ENCODE results near the gene INCENP. TPM values are rescaled to one million over a fixed set of nuclear protein-coding genes. Genes with fewer than 3 reads are reported as not detected.
"Not testable (repeated sequence)": the region's sequence is repeated elsewhere in the genome, so short reads cannot be mapped to it uniquely, and the experiment has no call there.

Gene INCENP
- 3.4 and 5.8 TPM in 2 replicates for total RNA-seq

DNA sequence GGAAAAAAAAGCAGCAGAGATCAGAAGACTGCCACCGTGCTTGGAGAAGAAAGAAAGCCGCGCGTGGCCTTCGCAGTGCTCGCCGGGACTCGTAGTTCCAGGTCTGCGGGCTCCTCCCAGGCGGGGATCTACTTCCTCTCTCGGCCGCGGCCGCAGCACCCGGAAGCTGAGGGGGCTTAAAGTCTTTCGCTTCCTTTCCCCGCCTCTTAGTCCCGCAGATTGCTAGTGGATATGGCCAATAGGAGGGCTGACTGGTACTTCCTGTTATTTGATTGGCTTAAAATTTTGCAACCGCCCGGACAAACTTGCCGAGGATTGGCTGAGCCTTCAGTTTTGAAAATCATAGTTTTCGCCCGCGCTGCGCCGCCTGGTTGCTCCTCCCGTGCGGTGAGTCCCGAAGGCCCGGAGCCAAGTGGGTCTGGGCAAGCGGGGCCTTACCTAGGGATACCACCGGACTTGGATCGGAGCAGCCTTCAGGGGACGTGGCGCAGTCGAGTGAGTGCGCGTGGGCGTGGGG lies at the start of gene INCENP:
Gene INCENP, plus strand, starts transcription at position 343 of the 517 bp plus-strand sequence. CDS start 4,151 bp downstream, outside the sequence.
- no peaks in the 10 kb centered on the region for H3K36me3 ChIP-seq (ENCODE audit: control insufficient read depth, insufficient read depth, low read length)
- H3K27me3 ChIP-seq (ENCODE audit: control insufficient read depth, insufficient read depth, low read length): no peaks in the 10 kb centered on the region
- FAIRE-seq (no peak), DNase-seq (ENCODE audit: low read depth) (peak; percentile 95)
- TF ChIP-seq CTCF (IDR thresholded peaks at IDR 0.05; ENCODE audit: insufficient read depth, low read length, severe bottlenecking): no peak
- H3K4me3 ChIP-seq (ENCODE audit: low read depth, low read length): peak within 1 kb of the TSS; percentile 84

GRCh38 chr11:62075438-62075837 lies 48.4 kb upstream of the INCENP start:
- no peak overlapping the region for H3K4me3 ChIP-seq (ENCODE audit: low read depth, low read length)
- TF ChIP-seq CTCF (IDR thresholded peaks at IDR 0.05; ENCODE audit: insufficient read depth, low read length, severe bottlenecking): no peak
- H3K27me3 ChIP-seq (ENCODE audit: control insufficient read depth, insufficient read depth, low read length): no peaks in the 10 kb centered on the region
- FAIRE-seq (no peak), DNase-seq (ENCODE audit: low read depth) (no peak)
- no peaks in the 10 kb centered on the region for H3K36me3 ChIP-seq (ENCODE audit: control insufficient read depth, insufficient read depth, low read length)

DNA sequence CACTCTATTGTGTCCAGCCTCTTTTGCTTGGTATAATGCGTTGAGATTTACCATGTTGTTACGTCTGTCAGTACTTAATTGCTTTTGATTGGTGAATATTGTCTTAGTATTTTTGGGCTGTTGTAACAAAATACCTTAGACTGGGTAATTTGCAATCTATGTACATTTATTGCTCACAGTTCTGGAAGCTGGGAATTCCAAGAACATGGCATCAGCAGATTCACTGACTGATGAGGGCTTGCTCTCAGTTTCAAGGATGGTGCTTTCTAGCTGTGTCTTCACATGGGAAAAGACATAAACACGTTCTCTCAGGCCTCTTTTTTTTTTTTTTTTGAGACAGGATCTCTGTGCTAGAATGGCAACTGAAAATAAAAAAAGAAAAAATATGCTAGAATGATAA lies 46.7 kb upstream of the INCENP start:
- FAIRE-seq: no peak
- no peak for DNase-seq (ENCODE audit: low read depth)
- H3K4me3 ChIP-seq (ENCODE audit: low read depth, low read length): no peak overlapping the region

DNA sequence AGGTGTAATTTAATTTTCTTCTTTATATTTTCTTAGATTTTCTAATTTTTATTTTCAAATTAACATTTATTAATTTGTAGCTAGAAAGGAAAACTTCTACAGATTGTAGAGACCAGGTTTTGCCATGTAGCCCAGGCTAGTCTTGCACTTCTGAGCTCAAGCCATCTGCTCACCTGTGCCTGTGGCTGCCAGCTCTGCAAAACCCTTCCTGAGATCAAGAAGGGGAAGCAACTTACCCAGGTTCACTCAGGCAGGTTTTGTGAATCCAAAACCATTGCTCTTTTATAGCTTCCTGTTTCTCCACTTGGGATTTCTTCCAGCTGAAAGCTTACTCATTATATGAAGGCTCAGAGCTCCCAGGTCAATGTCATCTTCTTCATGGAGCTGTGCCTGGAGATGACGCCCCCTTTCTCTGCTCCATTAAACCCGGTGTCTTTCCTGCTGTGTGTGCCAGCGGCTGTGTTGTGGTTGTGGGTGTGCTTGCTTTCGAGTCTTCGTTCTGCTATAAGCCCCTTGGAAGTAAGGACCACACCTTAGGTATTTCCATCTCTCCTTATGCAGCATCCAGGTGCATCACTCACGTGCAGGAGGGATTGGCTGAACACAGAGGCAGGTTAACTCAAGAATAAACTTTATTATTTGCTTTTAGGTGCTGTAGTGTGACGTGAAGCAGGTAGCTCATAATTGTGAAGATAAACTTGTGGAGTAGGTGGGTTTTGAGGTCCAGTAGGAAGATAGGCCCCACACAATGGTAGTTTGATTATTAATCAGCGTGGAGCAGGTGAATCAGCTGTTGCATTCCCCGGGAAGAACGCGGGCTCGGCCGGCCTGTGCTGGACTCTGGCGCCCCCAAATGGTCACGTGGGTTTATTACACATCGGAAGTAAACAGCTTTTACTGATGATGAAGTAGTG lies 42.2 kb upstream of the INCENP start:
- Histone ChIP-seq H3K27me3 (ENCODE audit: control insufficient read depth, insufficient read depth, low read length) (no peaks in the 10 kb centered on the region), H3K36me3 (ENCODE audit: control insufficient read depth, insufficient read depth, low read length) (no peaks in the 10 kb centered on the region), H3K4me3 (ENCODE audit: low read depth, low read length) (no peak overlapping the region)
- TF ChIP-seq CTCF (IDR thresholded peaks at IDR 0.05; ENCODE audit: insufficient read depth, low read length, severe bottlenecking): peak; percentile 87
- DNase-seq (ENCODE audit: low read depth) (peak; percentile 58), FAIRE-seq (no peak)

More for the DNA sequence above, 46.7 kb upstream of the INCENP start:
- TF ChIP-seq CTCF (IDR thresholded peaks at IDR 0.05; ENCODE audit: insufficient read depth, low read length, severe bottlenecking): no peak
- Histone ChIP-seq H3K27me3 (ENCODE audit: control insufficient read depth, insufficient read depth, low read length) (no peaks in the 10 kb centered on the region), H3K36me3 (ENCODE audit: control insufficient read depth, insufficient read depth, low read length) (no peaks in the 10 kb centered on the region)

DNA sequence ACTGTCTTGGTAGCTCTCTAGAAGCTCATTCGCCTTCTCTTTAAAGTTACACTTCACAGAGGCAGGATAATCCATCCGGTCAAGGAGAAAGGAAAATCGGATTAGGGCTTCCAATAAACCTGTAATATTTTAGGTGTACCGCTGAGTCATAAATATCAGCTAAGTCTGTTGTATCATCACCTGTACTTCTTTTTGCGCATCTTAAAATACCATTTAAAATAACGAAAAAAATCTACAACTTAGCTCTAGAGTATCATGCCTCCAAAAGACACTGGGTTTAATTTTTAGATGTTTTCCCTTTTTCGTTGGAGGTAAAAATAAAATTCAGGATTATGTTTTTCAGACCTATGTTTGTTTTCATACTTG lies 41.5 kb upstream of the INCENP start:
- Histone ChIP-seq H3K27me3 (ENCODE audit: control insufficient read depth, insufficient read depth, low read length) (no peaks in the 10 kb centered on the region), H3K4me3 (ENCODE audit: low read depth, low read length) (no peak overlapping the region), H3K36me3 (ENCODE audit: control insufficient read depth, insufficient read depth, low read length) (no peaks in the 10 kb centered on the region)
- TF ChIP-seq CTCF (IDR thresholded peaks at IDR 0.05; ENCODE audit: insufficient read depth, low read length, severe bottlenecking): no peak
- DNase-seq (ENCODE audit: low read depth) (no peak), FAIRE-seq (no peak)

- not testable (repeated sequence) for DNase-seq (ENCODE audit: low read depth); H3K4me3 ChIP-seq (ENCODE audit: low read depth, low read length); H3K27me3 ChIP-seq (ENCODE audit: control insufficient read depth, insufficient read depth, low read length); FAIRE-seq; H3K36me3 ChIP-seq (ENCODE audit: control insufficient read depth, insufficient read depth, low read length)
Measured at GRCh38 chr11:62084801-62085200, 39.0 kb upstream of the INCENP start.

All from bronchial epithelial cell (primary cell).